Vagina (tissue), 2 donors: ENCODE measurements around the gene BLOC1S4. TPM values are rescaled to one million over a fixed set of nuclear protein-coding genes. Genes with fewer than 3 reads are reported as not detected.

Experiments used
- DNase-seq, 2 donors: peaks; one replicate each; pipeline ENCODE4 v3.0.0-alpha.2; 2017; ENCODE audit errors: extremely low spot score in 2 of 2
- H3K27ac ChIP-seq: fragments of 200-600 bp; sonication (generic); one replicate; pipeline ENCODE4 v1.5.1; 2019
- H3K27me3 ChIP-seq: fragments of 200-600 bp; sonication (generic); one replicate; pipeline ENCODE4 v1.5.1; 2019
- H3K36me3 ChIP-seq, 2 donors: fragments of 200-600 bp; sonication (generic); one replicate each; pipeline ENCODE4 v1.5.1; 2017 to 2019
- H3K4me1 ChIP-seq: fragments of 200-600 bp; sonication (generic); one replicate; pipeline ENCODE4 v1.5.1; 2019
- H3K4me3 ChIP-seq, 2 donors: fragments of 200-600 bp; sonication (generic); 1 replicate in 1 of 2; 2 replicates in 1 of 2; pipeline ENCODE4 v1.5.1; 2016 to 2019
- H3K9me3 ChIP-seq: fragments of 200-600 bp; sonication (generic); one replicate; pipeline ENCODE4 v1.5.1; 2019
- CTCF ChIP-seq, 3 experiments: fragments of 450-650 bp in 2 of 3; fragments of 200-600 bp in 1 of 3; sonication (generic) in 1 of 3; IDR thresholded peaks; one replicate each; pipeline ENCODE4 v1.5.1; 2017 to 2019; ENCODE audit warnings: antibody characterized with exemption in 3 of 3, mild to moderate bottlenecking in 2 of 3, moderate library complexity in 2 of 3
- POLR2A ChIP-seq, 2 donors: fragments of 450-650 bp; IDR thresholded peaks; one replicate each; pipeline ENCODE4 v1.6.1; 2017; ENCODE audit warnings: antibody characterized with exemption in 2 of 2, mild to moderate bottlenecking in 2 of 2, moderate library complexity in 2 of 2
- POLR2AphosphoS5 ChIP-seq, 2 donors: sonication (generic); formaldehyde crosslinking; IDR thresholded peaks; one replicate each; pipeline ENCODE4 v1.9.0; 2017; ENCODE audit warnings: antibody characterized with exemption in 2 of 2, mild to moderate bottlenecking in 2 of 2, low read depth in 1 of 2; ENCODE audit not compliant: insufficient read depth in 1 of 2
- intact Hi-C: fragments of 100-400 bp; cut with DNase I; formaldehyde crosslinking; loops from one replicate; pipeline ENCODE4 v1.15.1; 2023
- total RNA-seq: library from RNA; depleted of rRNA; stranded (reverse); fragments of >200 nt; gene quantifications from one replicate; pipeline ENCODE4 v1.2.3, GENCODE V29; 2016

BLOC1S4 gene
- total RNA-seq, 1 donor from 2014 or later: 34.9 TPM

- Histone ChIP-seq H3K27me3 (no peaks in the 10 kb centered on the region), H3K4me1 (peaks cover 7% of the 10 kb centered on the region), H3K36me3 (no peaks in the 10 kb centered on the region), H3K9me3 (no peaks in the 10 kb centered on the region), H3K27ac (no peak overlapping the region), H3K4me3 (no peak overlapping the region)
- DNase-seq: no peak
- intact Hi-C loops: no loop called here
- TF ChIP-seq CTCF (IDR thresholded peaks at IDR 0.05) (no peak), POLR2AphosphoS5 (IDR thresholded peaks at IDR 0.05; ENCODE audit: insufficient read depth in 1 of 2, low read depth in 1 of 2) (peak; percentile 48 to 67), POLR2A (IDR thresholded peaks at IDR 0.05) (no peak)
Observed at GRCh38 chr4:6763330-6763851, 47.4 kb downstream of the BLOC1S4 start.

GRCh38 chr4:6764976-6765620 lies 49.1 kb downstream of the BLOC1S4 start:
- H3K27ac ChIP-seq: no peak overlapping the region
- H3K36me3 ChIP-seq: no peaks in the 10 kb centered on the region
- H3K9me3 ChIP-seq: no peaks in the 10 kb centered on the region
- H3K27me3 ChIP-seq: no peaks in the 10 kb centered on the region
- no peak overlapping the region for H3K4me3 ChIP-seq
- H3K4me1 ChIP-seq: peaks cover 15% of the 10 kb centered on the region
- intact Hi-C loops: no loop called here
- no peak for DNase-seq
- TF ChIP-seq POLR2A (IDR thresholded peaks at IDR 0.05): no peak
- TF ChIP-seq CTCF (IDR thresholded peaks at IDR 0.05): no peak
- TF ChIP-seq POLR2AphosphoS5 (IDR thresholded peaks at IDR 0.05; ENCODE audit: insufficient read depth in 1 of 2, low read depth in 1 of 2): no peak

GRCh38 chr4:6765703-6766102 lies 49.7 kb downstream of the BLOC1S4 start:
- no peak overlapping the region for H3K27ac ChIP-seq
- no peaks in the 10 kb centered on the region for H3K27me3 ChIP-seq
- intact Hi-C loops: no loop called here
- no peaks in the 10 kb centered on the region for H3K36me3 ChIP-seq
- TF ChIP-seq POLR2AphosphoS5 (IDR thresholded peaks at IDR 0.05; ENCODE audit: insufficient read depth in 1 of 2, low read depth in 1 of 2) (no peak), CTCF (IDR thresholded peaks at IDR 0.05) (no peak)
- H3K9me3 ChIP-seq: no peaks in the 10 kb centered on the region
- H3K4me1 ChIP-seq: peaks cover 15% of the 10 kb centered on the region
- no peak overlapping the region for H3K4me3 ChIP-seq
- DNase-seq: no peak

Other genes starting within 250 kb of the BLOC1S4 start
- gene PPP2R2C, start 243.6 kb upstream of the BLOC1S4 start, total RNA-seq: 17.2 TPM
- 26.3 TPM for gene MAN2B2, start 141.0 kb upstream of the BLOC1S4 start, total RNA-seq
- gene MRFAP1, start 75.5 kb upstream of the BLOC1S4 start, total RNA-seq: 166 TPM
- gene S100P, start 22.3 kb upstream of the BLOC1S4 start, total RNA-seq: 18.2 TPM
- 73.9 TPM for gene MRFAP1L1, start 6.3 kb upstream of the BLOC1S4 start, total RNA-seq
- gene KIAA0232, start 66.6 kb downstream of the BLOC1S4 start, total RNA-seq: 29.0 TPM
- 35.4 TPM for gene TBC1D14, start 193.7 kb downstream of the BLOC1S4 start, total RNA-seq